MV-4-11 (cell line): ENCODE measurements around the gene ZNF829.
A peak's percentile ranks its signal among the peaks of the same experiment; 100 is the strongest.

Experiments used
- DNase-seq: peaks from one replicate; lab custom pipeline; 2025; lab: John Stamatoyannopoulos, UW

Gene ZNF829

DNA sequence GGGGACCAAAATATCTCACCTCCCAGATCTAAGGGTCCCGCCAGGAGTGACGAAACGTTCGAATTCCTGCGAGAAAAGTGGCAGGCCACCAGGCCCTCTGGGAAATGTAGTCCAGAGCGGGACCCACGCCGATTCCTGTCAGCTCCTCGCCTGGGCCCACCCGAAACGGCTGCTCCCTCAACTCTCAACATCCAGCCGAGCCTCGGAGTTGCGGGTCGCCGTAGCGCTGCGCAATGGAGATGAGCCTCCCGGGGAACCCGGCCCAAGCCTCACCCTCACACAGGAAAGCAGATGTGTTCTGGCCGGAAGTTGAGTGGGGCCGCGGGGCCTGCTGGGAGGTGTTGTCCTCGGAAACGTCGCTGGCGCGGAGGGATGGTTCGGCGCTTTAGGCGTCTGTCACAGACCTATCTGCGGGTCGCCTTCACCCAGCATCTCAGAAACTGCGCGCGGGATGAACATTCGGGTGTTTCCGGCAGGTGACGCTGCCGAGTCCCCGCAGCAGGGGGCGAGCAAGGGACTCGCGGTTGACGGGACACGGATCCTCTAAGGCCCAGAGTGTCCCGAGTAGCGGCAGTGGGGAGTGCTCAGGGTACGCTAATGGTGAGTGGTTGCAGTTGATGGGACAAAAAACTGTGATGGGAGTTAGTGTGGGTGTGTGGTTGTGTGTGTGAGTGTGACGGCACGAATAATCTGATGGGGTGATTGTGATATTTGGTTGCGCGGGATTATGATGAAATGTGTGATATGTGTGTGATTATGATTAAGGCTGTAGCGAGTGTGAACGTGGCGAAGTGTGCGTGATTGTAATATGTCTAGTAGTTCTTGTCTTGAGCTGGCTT, at the start of gene ZNF829, which contains the start of gene ZNF568:
Gene ZNF829, minus strand, starts transcription at position 300 of the 839 bp plus-strand sequence. CDS start 1,124 bp downstream, outside the sequence.
Gene ZNF568, plus strand, starts transcription at position 341 of the 839 bp plus-strand sequence. CDS start 6,439 bp downstream, outside the sequence.
- DNase-seq = peak; percentile 94

DNA sequence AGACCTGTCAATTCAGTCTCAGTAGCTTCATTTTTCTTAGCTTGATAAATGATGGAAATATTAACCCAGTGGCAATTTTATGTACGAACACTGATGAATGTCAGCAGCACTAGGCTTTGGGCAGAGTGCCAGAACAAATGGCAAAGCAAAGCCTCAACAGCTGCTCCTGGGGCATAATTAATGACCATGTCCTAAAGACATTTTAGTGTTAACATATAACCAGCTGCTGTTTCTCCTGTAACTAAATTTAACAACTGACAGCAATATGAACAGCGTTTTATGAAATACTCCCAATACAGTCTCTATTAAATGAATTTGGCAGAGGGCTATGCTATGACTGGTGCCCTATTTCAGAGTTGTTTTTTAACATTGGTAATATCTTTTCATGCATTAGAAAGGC, 47.2 kb upstream of the ZNF829 start:
- no peak for DNase-seq

DNA sequence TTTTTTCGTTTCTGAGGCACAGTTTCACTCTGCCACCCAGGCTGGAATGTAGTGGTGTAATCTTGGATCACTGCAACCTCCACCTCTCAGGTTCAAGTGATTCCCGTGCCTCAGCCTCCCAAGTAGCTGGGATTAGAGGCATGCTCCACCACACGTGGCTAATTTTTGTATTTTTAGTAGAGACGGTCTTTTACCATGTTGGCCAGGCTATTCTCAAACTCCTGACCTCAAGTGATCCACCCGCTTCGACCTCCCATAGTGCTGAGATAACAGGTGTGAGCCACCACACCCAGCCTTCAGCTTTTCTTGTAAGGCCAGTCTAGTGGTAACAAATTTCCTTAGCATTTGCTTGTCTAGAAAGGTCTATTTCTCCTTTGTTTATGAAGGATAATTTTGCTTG, 46.3 kb upstream of the ZNF829 start:
- no peak for DNase-seq

DNA sequence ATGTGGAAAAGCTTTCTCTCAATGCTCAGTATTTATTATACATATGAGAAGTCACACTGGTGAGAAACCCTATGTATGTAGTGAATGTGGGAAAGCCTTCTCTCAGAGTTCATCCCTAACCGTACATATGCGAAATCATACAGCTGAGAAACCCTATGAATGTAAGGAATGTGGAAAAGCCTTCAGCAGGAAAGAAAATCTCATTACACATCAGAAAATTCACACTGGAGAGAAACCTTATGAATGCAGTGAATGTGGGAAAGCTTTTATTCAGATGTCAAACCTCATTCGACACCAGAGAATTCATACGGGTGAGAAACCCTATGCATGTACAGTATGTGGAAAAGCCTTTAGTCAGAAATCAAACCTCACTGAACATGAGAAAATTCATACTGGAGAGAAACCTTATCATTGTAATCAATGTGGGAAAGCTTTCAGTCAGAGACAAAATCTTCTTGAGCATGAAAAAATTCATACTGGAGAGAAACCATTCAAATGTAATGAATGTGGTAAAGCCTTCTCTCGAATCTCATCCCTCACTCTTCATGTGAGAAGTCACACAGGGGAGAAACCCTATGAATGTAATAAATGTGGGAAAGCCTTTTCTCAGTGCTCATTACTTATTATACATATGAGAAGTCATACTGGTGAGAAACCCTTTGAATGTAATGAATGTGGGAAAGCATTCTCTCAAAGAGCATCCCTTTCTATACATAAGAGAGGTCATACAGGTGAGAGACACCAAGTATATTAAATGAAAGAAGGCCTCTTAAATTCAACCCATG, 34.4 kb upstream of the ZNF829 start:
- DNase-seq = no peak

DNA sequence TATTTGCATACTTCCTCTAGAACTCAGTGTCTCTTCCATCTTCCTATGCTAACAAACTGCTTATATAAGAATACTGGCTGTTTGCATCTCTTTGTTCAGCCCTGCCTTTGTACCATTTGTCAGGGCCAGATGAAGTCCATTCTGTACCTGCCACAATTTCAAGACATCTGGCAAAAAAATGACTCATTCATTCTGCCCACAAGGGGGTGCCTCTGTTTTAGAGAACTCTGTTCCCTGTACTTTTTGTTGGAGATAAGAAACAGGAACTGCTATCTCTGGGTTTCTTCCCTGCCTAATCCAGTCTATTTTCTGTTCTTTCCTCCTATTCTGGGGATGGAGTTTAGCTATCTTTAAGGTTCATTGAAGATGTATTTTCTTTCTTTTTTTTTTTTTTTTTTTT, 23.1 kb upstream of the ZNF829 start:
- DNase-seq = peak; percentile 80

DNA sequence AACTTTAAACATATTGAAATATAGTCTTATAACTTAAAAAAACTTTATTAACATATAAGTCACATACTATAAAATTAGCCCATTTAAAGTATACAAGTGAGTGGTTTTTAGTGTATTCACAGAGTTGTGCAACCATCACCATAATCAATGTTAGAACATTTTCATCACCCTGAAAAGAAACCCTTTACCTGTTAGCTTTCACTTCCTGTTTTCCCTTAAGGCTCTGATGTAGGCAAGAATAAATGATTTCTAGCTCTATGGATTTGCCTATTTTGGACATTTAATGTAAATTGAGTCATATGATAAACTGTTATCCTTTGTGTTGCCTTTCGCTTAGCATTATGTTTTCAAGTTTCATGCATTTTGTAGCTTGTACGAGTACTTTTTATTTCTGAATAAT, 15.6 kb upstream of the ZNF829 start:
- no peak for DNase-seq

DNA sequence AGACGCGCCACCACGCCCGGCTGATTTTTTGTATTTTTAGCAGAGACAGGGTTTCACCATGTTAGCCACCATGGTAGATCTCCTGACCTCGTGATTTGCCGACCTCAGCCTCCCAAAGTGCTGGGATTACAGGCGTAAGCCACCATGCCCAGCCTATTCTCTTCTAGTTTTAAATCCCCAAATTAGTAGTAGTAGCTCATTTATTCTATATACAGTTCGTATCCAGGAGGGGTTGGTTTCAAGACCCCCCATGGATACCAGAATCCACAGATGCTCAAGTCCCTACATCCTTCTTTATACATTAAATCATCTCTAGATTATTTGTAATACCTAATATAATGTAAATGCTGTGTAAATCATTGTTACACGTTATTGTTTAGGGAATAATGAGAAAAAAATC, 2.0 kb upstream of the ZNF829 start:
- DNase-seq = no peak

DNA sequence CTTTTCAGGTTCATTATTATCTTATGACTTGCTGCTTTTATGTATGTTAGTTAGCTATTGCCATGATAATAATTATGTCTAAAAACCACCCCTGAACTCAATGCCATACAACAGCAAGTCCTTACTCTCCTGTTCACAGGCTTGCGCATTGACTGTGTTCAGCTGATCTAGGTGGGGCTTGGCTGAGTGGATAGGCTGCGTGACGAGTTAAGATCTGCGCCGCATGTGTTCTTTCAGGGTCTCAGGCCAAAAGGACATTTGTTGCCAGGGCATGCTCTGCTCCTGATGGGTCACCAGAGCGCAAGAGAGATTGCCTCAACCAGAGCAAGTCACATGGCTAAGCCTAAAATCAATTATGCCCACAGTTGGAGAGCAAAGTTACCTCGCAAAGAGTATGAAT, 900 bp upstream of the ZNF829 start:
- no peak for DNase-seq

DNA sequence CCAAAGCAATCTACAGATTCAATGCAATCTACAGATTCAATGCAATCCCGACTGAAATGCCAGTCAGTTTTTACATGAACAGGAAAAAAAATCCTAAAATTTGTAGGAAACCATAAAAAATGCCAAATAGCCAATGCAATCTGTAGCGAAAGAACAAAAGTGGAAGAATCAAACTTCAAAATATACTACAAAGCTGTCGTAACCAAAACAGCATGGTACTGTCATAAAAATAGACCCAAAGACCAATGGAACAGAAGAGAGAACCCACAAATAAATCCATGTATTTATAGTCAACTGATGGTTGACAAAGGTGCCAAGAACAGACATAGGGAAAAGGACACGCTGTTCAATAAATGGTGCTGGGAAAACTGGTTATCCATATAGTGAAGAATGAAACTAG, 17.7 kb downstream of the ZNF829 start:
- DNase-seq = no peak

DNA sequence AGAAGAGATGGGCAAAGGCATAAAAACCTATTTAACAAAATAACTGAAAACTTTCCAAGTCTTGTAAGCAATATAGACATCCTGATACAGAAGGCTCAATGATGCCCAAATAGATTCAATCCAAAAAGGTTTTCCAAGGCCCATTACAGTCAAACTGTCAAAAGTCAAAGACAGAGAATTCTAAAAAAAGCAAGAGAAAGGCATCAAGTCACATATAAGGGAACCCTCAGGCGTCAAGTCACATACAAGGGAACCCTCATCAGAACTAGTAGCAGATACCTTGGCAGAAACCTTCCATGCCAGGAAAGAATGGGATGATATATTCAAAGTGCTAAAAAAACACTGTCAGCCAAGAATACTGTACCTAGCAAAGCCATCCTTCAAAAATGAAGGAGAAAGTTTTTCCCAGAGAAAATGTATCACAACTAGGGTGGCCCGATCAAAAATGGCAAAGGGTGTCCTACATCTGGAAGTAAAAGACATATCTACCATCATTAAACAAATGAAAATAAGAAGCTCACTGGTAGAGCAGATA, 21.2 kb downstream of the ZNF829 start:
- DNase-seq = no peak

DNA sequence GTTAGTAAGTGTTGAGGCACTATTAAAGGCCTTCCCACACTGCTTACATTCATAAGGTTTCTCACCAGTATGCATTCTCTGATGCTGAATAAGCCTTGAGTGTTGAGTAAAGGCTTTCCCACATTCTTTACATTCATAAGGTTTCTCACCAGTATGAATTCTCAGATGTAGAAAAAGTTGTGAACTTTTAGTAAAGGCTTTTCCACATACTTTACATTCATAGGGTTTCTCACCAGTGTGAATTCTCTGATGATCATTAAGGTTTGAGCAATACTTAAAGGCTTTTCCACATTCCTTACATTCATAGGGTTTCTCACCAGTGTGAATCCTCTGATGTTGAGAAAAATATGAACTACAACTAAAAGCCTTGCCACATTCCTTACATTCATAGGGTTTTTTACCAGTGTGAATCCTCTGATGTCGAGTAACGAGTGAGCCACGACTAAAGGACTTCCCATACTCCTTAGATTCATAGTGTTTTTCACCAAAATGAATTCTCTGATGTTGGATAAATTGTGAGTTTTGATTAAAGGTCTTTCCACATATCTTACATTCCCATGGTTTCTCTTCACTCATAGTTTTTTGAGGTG, 24.2 kb downstream of the ZNF829 start:
- DNase-seq = no peak

DNA sequence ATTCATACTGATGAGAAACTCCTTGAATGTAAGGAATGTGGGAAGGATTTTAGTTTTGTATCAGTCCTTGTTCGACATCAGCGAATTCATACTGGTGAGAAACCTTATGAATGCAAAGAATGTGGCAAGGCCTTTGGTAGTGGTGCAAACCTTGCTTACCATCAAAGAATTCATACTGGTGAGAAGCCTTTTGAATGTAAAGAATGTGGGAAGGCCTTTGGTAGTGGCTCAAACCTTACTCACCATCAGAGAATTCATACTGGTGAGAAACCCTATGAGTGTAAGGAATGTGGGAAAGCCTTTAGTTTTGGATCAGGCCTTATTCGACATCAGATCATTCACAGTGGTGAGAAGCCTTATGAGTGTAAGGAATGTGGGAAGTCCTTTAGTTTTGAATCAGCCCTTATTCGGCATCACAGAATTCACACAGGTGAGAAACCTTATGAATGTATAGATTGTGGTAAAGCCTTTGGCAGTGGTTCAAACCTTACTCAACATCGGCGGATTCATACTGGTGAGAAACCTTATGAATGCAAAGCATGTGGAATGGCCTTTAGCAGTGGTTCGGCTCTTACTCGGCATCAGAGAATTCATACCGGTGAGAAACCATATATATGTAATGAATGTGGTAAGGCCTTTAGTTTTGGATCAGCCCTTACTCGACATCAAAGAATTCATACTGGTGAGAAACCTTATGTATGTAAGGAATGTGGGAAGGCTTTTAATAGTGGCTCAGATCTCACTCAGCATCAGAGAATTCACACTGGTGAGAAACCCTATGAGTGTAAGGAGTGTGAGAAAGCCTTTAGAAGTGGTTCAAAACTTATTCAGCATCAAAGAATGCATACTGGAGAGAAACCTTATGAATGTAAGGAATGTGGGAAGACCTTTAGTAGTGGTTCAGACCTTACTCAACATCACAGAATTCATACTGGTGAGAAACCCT, 38.8 kb downstream of the ZNF829 start:
- DNase-seq = peak; percentile 18

DNA sequence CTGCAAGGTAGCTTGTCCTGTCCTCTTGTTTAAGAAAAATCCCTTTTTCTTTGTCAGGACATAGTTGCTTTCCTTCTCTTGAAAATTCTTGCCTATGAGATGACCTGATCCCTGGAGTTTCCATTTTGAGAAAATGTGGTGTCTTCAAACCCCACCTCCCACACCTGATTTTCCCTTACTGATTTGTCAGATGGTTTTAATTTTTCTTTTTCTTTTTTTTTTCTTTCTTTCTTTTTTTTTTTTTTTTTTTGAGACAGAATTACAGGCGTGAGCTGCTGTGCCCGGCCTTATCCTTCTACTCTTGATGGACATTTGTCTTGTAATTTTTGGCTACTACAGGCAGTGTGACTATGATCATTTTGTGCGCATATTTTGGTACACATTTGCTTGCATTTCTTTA, 64.2 kb downstream of the ZNF829 start:
- DNase-seq = no peak

DNA sequence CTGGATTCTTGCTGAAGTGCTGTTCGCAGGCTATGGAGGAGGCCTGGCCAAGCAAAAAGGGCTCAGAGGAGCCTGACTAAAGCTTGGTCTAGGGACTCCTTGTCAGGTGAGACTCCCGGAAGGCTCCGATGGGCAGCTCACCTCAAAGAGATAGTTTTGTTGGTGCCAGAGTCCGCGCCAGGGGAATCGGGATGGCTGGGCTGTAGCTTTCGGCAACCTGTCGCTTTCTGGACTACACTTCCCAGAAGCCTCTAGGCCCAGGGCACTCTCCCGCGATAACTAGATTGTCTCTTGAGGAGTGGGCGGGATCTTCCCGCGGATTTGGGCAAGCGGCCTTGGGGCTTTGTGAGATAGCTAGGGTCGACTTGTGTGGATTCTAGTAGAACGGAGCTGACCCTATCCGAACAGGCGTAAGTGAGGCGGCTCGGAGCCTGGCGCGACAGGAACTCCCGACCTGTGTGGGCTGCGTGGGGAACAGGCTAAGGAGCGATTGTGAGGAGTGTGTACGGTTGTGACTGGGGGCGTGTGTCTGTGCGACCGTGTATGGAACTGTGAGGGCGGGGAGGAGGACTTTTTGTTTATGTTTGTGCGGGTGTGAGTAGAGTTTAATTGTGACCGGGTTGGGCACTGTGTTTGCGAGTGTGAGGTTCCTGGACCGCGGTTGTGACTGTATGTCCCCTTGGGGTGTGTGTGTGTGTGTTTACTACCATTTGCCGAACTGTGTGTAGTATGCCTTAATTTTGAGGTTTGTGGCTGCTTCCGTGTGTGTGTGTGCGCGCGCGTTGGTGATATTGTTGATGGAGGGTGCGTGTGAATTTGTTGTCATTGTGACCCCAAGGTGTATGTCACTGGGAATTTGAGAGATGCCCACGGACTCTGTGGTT, 65.3 kb downstream of the ZNF829 start, which contains the start of gene ZNF345:
Gene ZNF345, plus strand, starts transcription at position 318 of the 884 bp plus-strand sequence. CDS start 25,955 bp downstream, outside the sequence.
- DNase-seq = peak; percentile 97

DNA sequence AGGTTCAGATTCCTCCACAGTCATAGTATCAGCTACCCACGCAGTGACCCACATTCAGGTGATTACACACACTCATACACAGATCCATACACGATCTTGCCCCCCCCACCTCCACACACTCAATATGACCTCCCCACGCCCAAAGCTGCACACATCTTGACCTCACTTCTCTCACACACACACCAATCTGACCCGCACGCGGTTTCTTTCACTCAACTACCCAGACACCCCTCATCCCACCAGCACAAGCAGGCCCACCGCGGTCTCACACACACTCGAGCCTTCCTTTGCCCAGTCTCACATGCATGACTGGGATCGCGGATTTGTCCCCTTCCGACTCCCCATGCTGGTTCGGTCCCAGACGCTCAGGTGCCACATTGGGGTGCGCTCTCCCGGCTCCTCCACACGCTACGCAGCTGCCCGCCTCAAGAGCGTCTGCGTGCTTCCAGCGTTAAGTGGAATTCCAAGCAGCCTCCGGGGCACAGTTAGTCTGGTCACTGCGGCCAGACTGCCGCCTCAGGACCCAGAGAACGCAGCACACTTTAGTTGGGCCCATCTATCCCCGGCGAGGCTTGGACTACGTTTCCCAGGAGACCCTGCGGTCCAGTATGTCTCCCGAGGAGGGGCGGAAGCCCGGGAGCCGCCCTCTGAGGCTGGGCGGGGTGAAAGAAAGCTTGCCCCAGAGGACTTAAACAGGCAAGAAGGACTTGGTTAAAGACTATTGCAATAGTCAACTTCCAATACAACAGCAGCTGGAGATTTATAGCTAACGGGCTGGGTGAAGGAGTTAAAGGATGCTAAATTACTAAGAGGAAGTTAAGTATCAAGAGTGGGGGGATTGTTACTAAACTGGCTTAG, 66.2 kb downstream of the ZNF829 start:
- DNase-seq = peak; percentile 94

DNA sequence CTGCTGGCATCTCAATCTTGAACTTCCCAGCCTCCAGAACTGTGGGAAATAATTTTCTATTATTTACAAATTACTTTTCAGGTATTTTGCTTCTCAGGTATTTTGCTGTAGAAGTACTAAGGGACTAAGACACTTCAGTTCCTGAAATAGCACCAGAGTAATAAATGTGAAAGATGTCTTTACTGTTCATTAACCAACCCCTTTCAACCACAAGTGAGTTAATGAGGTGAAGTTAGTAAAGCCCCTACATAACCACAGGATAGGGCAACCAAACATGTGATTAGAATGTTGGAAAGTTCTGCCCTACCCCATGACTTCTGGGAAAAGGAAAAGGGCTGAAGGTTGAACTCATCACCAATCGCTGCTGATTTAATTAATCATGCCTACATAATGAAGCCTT, 68.1 kb downstream of the ZNF829 start:
- DNase-seq = no peak

DNA sequence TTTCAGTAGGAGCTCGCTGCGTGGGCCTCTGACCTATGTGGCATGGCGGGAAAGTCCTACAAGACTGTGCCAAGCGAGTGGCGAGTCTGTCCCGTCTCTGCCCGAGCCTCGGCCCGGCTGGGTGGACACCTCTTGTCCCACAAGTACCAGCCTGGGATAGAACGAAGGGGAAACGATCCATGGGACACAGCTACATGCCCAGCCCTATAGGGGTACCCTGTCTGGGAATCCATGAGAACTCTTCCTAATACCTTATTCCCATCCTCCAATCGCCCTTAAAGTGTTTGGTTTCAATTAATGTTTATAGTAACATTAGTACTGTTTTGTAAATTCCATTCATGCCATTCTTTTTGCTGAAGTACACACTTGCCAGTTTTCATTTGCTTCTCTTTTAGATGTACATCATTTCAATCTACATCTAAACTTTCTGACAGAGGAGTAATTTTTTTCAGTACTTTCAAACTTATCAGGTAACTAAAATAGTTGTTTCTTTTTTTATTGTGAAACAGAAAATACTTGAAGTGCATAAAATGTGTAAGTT, 77.2 kb downstream of the ZNF829 start:
- DNase-seq = no peak
